Measurements from ENCODE around the gene SMIM7. TPM values are rescaled to one million over a fixed set of nuclear protein-coding genes. Genes with fewer than 3 reads are reported as not detected.

SMIM7 gene
- total and polyA plus RNA-seq, 2 experiments from 2014 or later = 67.2 to 88.2 TPM

GRCh38 chr19:16649734-16650133, 10.2 kb downstream of the SMIM7 start:
- Histone ChIP-seq H3K27me3 (no peaks in the 10 kb centered on the region), H3K27ac (no peak overlapping the region), H3K9me3 (ENCODE audit: low read depth) (no peaks in the 10 kb centered on the region), H3K4me1 (ENCODE audit: low read depth) (no peaks in the 10 kb centered on the region), H3K4me3 (no peak overlapping the region), H3K36me3 (peaks cover 50% of the 10 kb centered on the region)
- no peak for TF ChIP-seq CTCF (IDR thresholded peaks at IDR 0.05; ENCODE audit: low read depth, low read length)
- peak in 1 of 2 donors; percentile 17 for DNase-seq (ENCODE audit: low read depth in 1 of 2, low spot score in 1 of 2)

- Histone ChIP-seq H3K4me1 (ENCODE audit: low read depth) (no peaks in the 10 kb centered on the region), H3K27me3 (no peaks in the 10 kb centered on the region), H3K36me3 (peaks cover 37% of the 10 kb centered on the region), H3K27ac (no peak overlapping the region), H3K9me3 (ENCODE audit: low read depth) (no peaks in the 10 kb centered on the region), H3K4me3 (no peak overlapping the region)
- no peak for TF ChIP-seq CTCF (IDR thresholded peaks at IDR 0.05; ENCODE audit: low read depth, low read length)
- no peak for DNase-seq (ENCODE audit: low read depth in 1 of 2, low spot score in 1 of 2)
Measured at GRCh38 chr19:16645140-16645539, 14.8 kb downstream of the SMIM7 start.

GRCh38 chr19:16641695-16642094, 18.2 kb downstream of the SMIM7 start:
- Histone ChIP-seq H3K9me3 (ENCODE audit: low read depth) (no peaks in the 10 kb centered on the region), H3K36me3 (peaks cover 27% of the 10 kb centered on the region), H3K4me1 (ENCODE audit: low read depth) (no peaks in the 10 kb centered on the region), H3K27ac (no peak overlapping the region), H3K4me3 (no peak overlapping the region), H3K27me3 (no peaks in the 10 kb centered on the region)
- no peak for TF ChIP-seq CTCF (IDR thresholded peaks at IDR 0.05; ENCODE audit: low read depth, low read length)
- no peak for DNase-seq (ENCODE audit: low read depth in 1 of 2, low spot score in 1 of 2)

GRCh38 chr19:16640951-16641350, 19.0 kb downstream of the SMIM7 start:
- H3K36me3 ChIP-seq = peaks cover 20% of the 10 kb centered on the region
- no peak for DNase-seq (ENCODE audit: low read depth in 1 of 2, low spot score in 1 of 2)
- no peaks in the 10 kb centered on the region for H3K27me3 ChIP-seq
- no peaks in the 10 kb centered on the region for H3K4me1 ChIP-seq (ENCODE audit: low read depth)
- H3K9me3 ChIP-seq (ENCODE audit: low read depth) = no peaks in the 10 kb centered on the region
- no peak overlapping the region for H3K4me3 ChIP-seq
- H3K27ac ChIP-seq = no peak overlapping the region
- TF ChIP-seq CTCF (IDR thresholded peaks at IDR 0.05; ENCODE audit: low read depth, low read length) = no peak

GRCh38 chr19:16638666-16639065, 21.3 kb downstream of the SMIM7 start:
- no peak overlapping the region for H3K27ac ChIP-seq
- no peak for TF ChIP-seq CTCF (IDR thresholded peaks at IDR 0.05; ENCODE audit: low read depth, low read length)
- no peak overlapping the region for H3K4me3 ChIP-seq
- H3K9me3 ChIP-seq (ENCODE audit: low read depth) = no peaks in the 10 kb centered on the region
- no peaks in the 10 kb centered on the region for H3K4me1 ChIP-seq (ENCODE audit: low read depth)
- H3K27me3 ChIP-seq = no peaks in the 10 kb centered on the region
- peaks cover 14% of the 10 kb centered on the region for H3K36me3 ChIP-seq
- DNase-seq (ENCODE audit: low read depth in 1 of 2, low spot score in 1 of 2) = no peak

GRCh38 chr19:16637535-16637934, 22.4 kb downstream of the SMIM7 start:
- H3K27ac ChIP-seq = no peak overlapping the region
- peaks cover 18% of the 10 kb centered on the region for H3K36me3 ChIP-seq
- no peak overlapping the region for H3K4me3 ChIP-seq
- H3K4me1 ChIP-seq (ENCODE audit: low read depth) = no peaks in the 10 kb centered on the region
- H3K27me3 ChIP-seq = no peaks in the 10 kb centered on the region
- DNase-seq (ENCODE audit: low read depth in 1 of 2, low spot score in 1 of 2) = no peak
- no peaks in the 10 kb centered on the region for H3K9me3 ChIP-seq (ENCODE audit: low read depth)
- TF ChIP-seq CTCF (IDR thresholded peaks at IDR 0.05; ENCODE audit: low read depth, low read length) = no peak
